OCI-LY7 (cell line): ENCODE results near the gene LINC01488. TPM values are rescaled to one million over a fixed set of nuclear protein-coding genes. Genes with fewer than 3 reads are reported as not detected.

ENCODE experiments used
- BruUV-seq: library from RNA; stranded (reverse); fragments of 400-500 nt; replicated peaks from 2 replicates; lab custom pipeline; 2021; lab: Mats Ljungman, UMichigan
- CTCF ChIA-PET: fragments of 300-600 bp; sonication (Branson Sonifier 250); formaldehyde crosslinking; loops from one replicate; lab custom pipeline; 2022; ENCODE audit warnings: antibody characterized with exemption; ENCODE audit not compliant: unreplicated experiment; lab: Charles Lee
- POLR2A ChIA-PET: fragments of 300-600 bp; sonication (Branson Sonifier 250); formaldehyde crosslinking; loops from one replicate; lab custom pipeline; 2022; ENCODE audit warnings: antibody characterized with exemption; lab: Charles Lee
- DNase-seq: peaks from one replicate; pipeline ENCODE4 v3.0.0-alpha.2; 2015; ENCODE audit warnings: low spot score
- H2AFZ ChIP-seq: fragments of 200-600 bp; sonication (generic), shearing (Covaris generic); 2 replicates; pipeline ENCODE4 v1.6.1; 2014; ENCODE audit warnings: mild to moderate bottlenecking, antibody characterized with exemption, low read length, moderate library complexity
- H3K27ac ChIP-seq: fragments of 200-600 bp; sonication (generic); 2 replicates; pipeline ENCODE4 v1.5.1; 2014; ENCODE audit warnings: mixed run types, low read depth, mild to moderate bottlenecking, moderate library complexity, low read length, inconsistent platforms; ENCODE audit not compliant: poor library complexity, severe bottlenecking
- H3K36me3 ChIP-seq: fragments of 200-600 bp; sonication (generic); 2 replicates; pipeline ENCODE4 v1.6.1; 2014; ENCODE audit warnings: mild to moderate bottlenecking, antibody characterized with exemption, low read length, moderate library complexity, mixed read lengths; ENCODE audit not compliant: insufficient read depth
- H3K4me1 ChIP-seq: fragments of 200-600 bp; sonication (generic); 2 replicates; pipeline ENCODE4 v1.5.1; 2014; ENCODE audit warnings: mild to moderate bottlenecking, low read length; ENCODE audit not compliant: insufficient read depth, poor library complexity, severe bottlenecking
- H3K4me2 ChIP-seq: fragments of 200-600 bp; sonication (generic); 2 replicates; pipeline ENCODE4 v1.6.1; 2014; ENCODE audit warnings: mild to moderate bottlenecking, low read length
- H3K4me3 ChIP-seq: fragments of 200-600 bp; sonication (generic); 2 replicates; pipeline ENCODE4 v1.5.1; 2014; ENCODE audit warnings: mild to moderate bottlenecking, low read depth, low read length; ENCODE audit not compliant: poor library complexity, severe bottlenecking
- H3K79me2 ChIP-seq: fragments of 200-600 bp; sonication (generic); 2 replicates; pipeline ENCODE4 v1.6.1; 2016; ENCODE audit warnings: low read depth, mild to moderate bottlenecking, low read length, moderate library complexity, mixed read lengths; ENCODE audit not compliant: insufficient read depth
- H3K9me2 ChIP-seq: fragments of 200-600 bp; sonication (generic); 2 replicates; pipeline ENCODE4 v1.6.1; 2016; ENCODE audit warnings: mild to moderate bottlenecking, low read length, mixed read lengths; ENCODE audit not compliant: insufficient read depth
- H3K9me3 ChIP-seq: fragments of 200-600 bp; sonication (generic); 2 replicates; pipeline ENCODE4 v1.6.1; 2014; ENCODE audit warnings: mild to moderate bottlenecking, mixed run types, low read length, mixed read lengths
- H4K20me1 ChIP-seq: fragments of 200-600 bp; sonication (generic); 2 replicates; pipeline ENCODE4 v1.6.1; 2014; ENCODE audit warnings: mild to moderate bottlenecking, antibody characterized with exemption, low read length, moderate library complexity, mixed read lengths; ENCODE audit not compliant: insufficient read depth
- EZH2phosphoT487 ChIP-seq: fragments of 200-600 bp; sonication (generic); IDR thresholded peaks from 2 replicates; pipeline ENCODE4 v1.6.1; 2018; ENCODE audit warnings: low read depth, borderline replicate concordance, mild to moderate bottlenecking, mixed run types, antibody characterized with exemption, low read length, moderate library complexity, mixed read lengths
- intact Hi-C: fragments of 100-400 bp; cut with micrococcal nuclease; formaldehyde crosslinking; loops from one replicate; pipeline ENCODE4 v1.10.0; 2022; ENCODE audit not compliant: unreplicated experiment
- total RNA-seq, 2 experiments: library from RNA; depleted of rRNA in 1 of 2; stranded (reverse); fragments of >200 nt in 1 of 2; shearing (Covaris generic) in 1 of 2; gene quantifications; 2 replicates each; pipeline ENCODE4 v1.2.3, GENCODE V29; 2014 to 2022
- TF ChIP-seq, protein P1 (sequence below): fragments of 200-600 bp; sonication (generic); conservative IDR thresholded peaks from 2 replicates; pipeline ENCODE4 v1.5.1; 2014; ENCODE audit warnings: mild to moderate bottlenecking, antibody characterized with exemption, low read length, moderate library complexity, mixed read lengths

The LINC01488 gene
- total RNA-seq, 2 experiments from 2014 or later, result not detected

DNA sequence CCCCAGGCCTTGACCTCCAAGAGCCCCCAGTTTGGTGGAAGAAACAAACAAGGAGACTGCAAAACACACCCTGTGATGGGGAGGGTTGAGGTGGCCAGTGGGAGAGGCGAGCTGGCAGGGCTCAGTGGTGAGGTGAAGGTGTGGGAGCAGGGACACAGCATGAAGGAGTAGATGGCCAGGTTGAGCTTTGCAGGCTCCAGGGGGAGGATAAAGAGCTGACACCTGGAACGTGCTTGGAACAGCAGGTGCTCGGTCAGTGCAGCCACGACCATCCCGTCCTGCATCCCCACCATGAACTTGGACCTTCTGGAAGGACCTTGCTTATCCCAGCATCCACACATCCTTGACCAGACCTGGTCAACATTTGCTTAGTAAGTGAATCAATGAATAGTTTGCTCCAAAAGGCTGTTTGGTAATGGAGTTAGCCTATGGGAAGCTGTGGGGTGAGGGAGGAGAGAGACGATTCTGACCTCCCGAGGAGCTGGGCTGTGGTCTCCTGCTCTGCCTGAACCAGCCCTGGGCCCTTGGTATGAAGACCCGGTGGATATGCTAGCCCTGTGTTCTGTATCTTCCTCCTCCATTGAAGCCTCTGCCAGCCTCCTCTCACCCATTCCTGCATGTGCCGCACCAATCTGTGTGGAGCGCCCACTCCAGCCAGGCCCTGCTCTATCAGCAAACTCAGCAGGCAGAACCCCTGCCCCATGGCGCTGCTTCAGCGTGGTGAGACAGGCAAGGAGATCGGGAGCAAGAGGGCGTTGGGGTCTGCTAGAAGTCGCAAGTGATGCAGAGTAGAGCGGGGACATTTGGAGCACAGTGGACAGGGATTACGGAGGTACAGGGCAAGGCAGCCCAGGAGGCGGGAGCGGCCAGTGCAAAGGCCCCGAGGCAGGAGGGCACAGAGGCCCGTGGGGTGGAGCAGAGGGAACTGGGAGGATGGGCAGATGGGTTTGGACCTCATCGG lies 9.9 kb downstream of the LINC01488 start:
- intact Hi-C loops, result no loop called here
- Histone ChIP-seq H3K4me2 (no peak overlapping the region), H3K79me2 (no peaks in the 10 kb centered on the region), H3K9me2 (no peaks in the 10 kb centered on the region), H4K20me1 (no peaks in the 10 kb centered on the region), H3K27ac (no peak overlapping the region), H3K4me1 (no peaks in the 10 kb centered on the region), H3K9me3 (no peaks in the 10 kb centered on the region), H3K36me3 (no peaks in the 10 kb centered on the region), H3K4me3 (no peak overlapping the region), H2AFZ (no peak overlapping the region)
- TF ChIP-seq, protein P1, sequence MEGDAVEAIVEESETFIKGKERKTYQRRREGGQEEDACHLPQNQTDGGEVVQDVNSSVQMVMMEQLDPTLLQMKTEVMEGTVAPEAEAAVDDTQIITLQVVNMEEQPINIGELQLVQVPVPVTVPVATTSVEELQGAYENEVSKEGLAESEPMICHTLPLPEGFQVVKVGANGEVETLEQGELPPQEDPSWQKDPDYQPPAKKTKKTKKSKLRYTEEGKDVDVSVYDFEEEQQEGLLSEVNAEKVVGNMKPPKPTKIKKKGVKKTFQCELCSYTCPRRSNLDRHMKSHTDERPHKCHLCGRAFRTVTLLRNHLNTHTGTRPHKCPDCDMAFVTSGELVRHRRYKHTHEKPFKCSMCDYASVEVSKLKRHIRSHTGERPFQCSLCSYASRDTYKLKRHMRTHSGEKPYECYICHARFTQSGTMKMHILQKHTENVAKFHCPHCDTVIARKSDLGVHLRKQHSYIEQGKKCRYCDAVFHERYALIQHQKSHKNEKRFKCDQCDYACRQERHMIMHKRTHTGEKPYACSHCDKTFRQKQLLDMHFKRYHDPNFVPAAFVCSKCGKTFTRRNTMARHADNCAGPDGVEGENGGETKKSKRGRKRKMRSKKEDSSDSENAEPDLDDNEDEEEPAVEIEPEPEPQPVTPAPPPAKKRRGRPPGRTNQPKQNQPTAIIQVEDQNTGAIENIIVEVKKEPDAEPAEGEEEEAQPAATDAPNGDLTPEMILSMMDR, result no peak
- no peak for TF ChIP-seq EZH2phosphoT487
- ChIA-PET POLR2A (no interaction called here), CTCF (no interaction called here)
- no TSS peak for BruUV-seq
- no peak for DNase-seq

DNA sequence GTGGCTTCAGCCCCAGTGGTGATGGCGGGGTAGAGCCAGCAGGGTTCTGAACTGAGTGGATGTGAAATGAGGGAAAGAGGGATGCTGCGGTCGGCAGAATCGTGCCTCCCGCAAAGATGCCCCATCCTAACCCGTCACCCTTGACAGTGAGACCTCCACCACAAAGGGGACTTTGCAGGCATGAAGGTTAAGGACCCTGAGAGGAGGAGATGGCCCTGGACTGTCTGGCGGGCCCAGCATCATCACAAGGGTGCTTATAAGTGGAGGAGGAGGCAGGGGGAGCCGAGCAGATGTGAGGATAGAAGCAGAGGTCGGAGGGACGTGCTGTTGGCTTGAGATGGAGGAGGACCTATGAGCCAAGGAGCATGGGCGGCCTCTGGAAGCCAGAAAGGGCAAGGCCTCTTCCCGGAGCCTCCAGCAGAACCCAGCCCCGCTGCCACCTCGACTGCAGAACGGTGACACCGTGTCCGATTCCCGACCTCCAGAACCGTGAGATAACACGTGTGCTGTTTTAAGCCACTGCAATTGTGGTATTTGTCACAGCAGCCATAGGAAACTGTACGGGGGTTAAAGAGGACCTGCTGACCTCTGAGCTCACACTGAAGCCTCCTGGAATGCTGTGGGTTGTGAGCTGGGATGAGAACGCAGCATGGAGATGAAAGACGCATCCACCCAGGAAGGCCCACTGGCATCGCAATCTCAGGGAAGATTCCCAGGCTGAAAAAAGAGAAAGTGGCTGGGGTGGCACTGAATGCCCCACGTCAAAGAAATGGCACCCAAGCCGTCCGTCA lies 10.9 kb downstream of the LINC01488 start:
- H3K4me2 ChIP-seq, result no peak overlapping the region
- no peak overlapping the region for H2AFZ ChIP-seq
- intact Hi-C loops, result no loop called here
- no peaks in the 10 kb centered on the region for H3K4me1 ChIP-seq
- BruUV-seq, result no TSS peak
- DNase-seq, result no peak
- H3K9me3 ChIP-seq, result no peaks in the 10 kb centered on the region
- TF ChIP-seq EZH2phosphoT487, result no peak
- TF ChIP-seq, protein P1, result no peak
- H3K4me3 ChIP-seq, result no peak overlapping the region
- no peaks in the 10 kb centered on the region for H3K9me2 ChIP-seq
- POLR2A ChIA-PET, result no interaction called here
- H3K27ac ChIP-seq, result no peak overlapping the region
- H4K20me1 ChIP-seq, result no peaks in the 10 kb centered on the region
- H3K79me2 ChIP-seq, result no peaks in the 10 kb centered on the region
- H3K36me3 ChIP-seq, result no peaks in the 10 kb centered on the region
- CTCF ChIA-PET, result no interaction called here
